Fibroblast of lung (primary cell): ENCODE results near the gene TGM2.

Experiments used
- CTCF ChIP-seq, 2 donors: IDR thresholded peaks in 1 of 2; conservative IDR thresholded peaks in 1 of 2; 1 replicate in 1 of 2; 2 replicates in 1 of 2; pipeline ENCODE4 v1.5.1; 2011 to 2012; ENCODE audit warnings: low read length in 2 of 2, control low read depth in 1 of 2, inconsistent platforms in 1 of 2, low read depth in 1 of 2, mild to moderate bottlenecking in 1 of 2
- EZH2 ChIP-seq: IDR thresholded peaks from 2 replicates; pipeline ENCODE4 v1.5.1; 2012; ENCODE audit warnings: low read length, control low read depth, mild to moderate bottlenecking; ENCODE audit errors: missing control alignments

- no peak for TF ChIP-seq CTCF (conservative IDR thresholded peaks at IDR 0.05 in 1 of 2, IDR thresholded peaks at IDR 0.05 in 1 of 2; ENCODE audit: low read depth in 1 of 2, low read length in 2 of 2)
- no peak for TF ChIP-seq EZH2
These were observed 35.0 kb downstream of the TGM2 start for GRCh38 chr20:38129893-38130609.
